H9 (cell line): Measurements from ENCODE around the gene ODC1. TPM values are rescaled to one million over a fixed set of nuclear protein-coding genes. Genes with fewer than 3 reads are reported as not detected.

Experiments used
- DNase-seq: peaks from one replicate; pipeline ENCODE4 v3.0.0-alpha.2; 2017
- H2AFZ ChIP-seq: one replicate; pipeline ENCODE4 v1.6.1; 2013; ENCODE audit warnings: mild to moderate bottlenecking, low read length, control low read depth, moderate library complexity
- H2AK5ac ChIP-seq: 2 replicates; pipeline ENCODE4 v1.6.1; 2013; ENCODE audit warnings: low read length, control low read depth, mixed read lengths; ENCODE audit not compliant: insufficient read length
- H2BK120ac ChIP-seq: one replicate; pipeline ENCODE4 v1.6.1; 2013; ENCODE audit warnings: low read depth, mild to moderate bottlenecking, low read length, control low read depth, inconsistent platforms; ENCODE audit not compliant: poor library complexity, severe bottlenecking
- H2BK12ac ChIP-seq: 2 replicates; pipeline ENCODE4 v1.6.1; 2013; ENCODE audit warnings: low read length, control low read depth, mixed read lengths, low read depth; ENCODE audit not compliant: insufficient read length
- H2BK15ac ChIP-seq: 2 replicates; pipeline ENCODE4 v1.6.1; 2013; ENCODE audit warnings: low read depth, low read length, control low read depth
- H2BK20ac ChIP-seq: one replicate; pipeline ENCODE4 v1.6.1; 2013; ENCODE audit warnings: low read depth, mild to moderate bottlenecking, low read length, control low read depth, inconsistent platforms; ENCODE audit not compliant: poor library complexity, severe bottlenecking
- H2BK5ac ChIP-seq: 2 replicates; pipeline ENCODE4 v1.6.1; 2013; ENCODE audit warnings: low read length, control low read depth, mixed read lengths; ENCODE audit not compliant: insufficient read length
- H3K14ac ChIP-seq: 2 replicates; pipeline ENCODE4 v1.6.1; 2013; ENCODE audit warnings: low read length, control low read depth; ENCODE audit not compliant: insufficient read depth
- H3K18ac ChIP-seq: 2 replicates; pipeline ENCODE4 v1.6.1; 2013; ENCODE audit warnings: low read depth, mild to moderate bottlenecking, mixed read lengths, low read length, control low read depth; ENCODE audit not compliant: insufficient read length
- H3K23ac ChIP-seq: 2 replicates; pipeline ENCODE4 v1.6.1; 2013; ENCODE audit warnings: low read length, control low read depth, mixed read lengths, low read depth; ENCODE audit not compliant: insufficient read length
- H3K23me2 ChIP-seq: 2 replicates; pipeline ENCODE4 v1.6.1; 2013; ENCODE audit warnings: low read depth, mild to moderate bottlenecking, mixed read lengths, low read length, control low read depth; ENCODE audit not compliant: insufficient read length, poor library complexity, severe bottlenecking
- H3K27ac ChIP-seq: 2 replicates; pipeline ENCODE4 v1.5.1; 2013; ENCODE audit warnings: low read length, control low read depth, mixed read lengths, low read depth; ENCODE audit not compliant: insufficient read length
- H3K27me3 ChIP-seq: 2 replicates; pipeline ENCODE4 v1.6.1; 2013; ENCODE audit warnings: low read length, control low read depth, inconsistent platforms; ENCODE audit not compliant: insufficient read depth
- H3K4ac ChIP-seq: 2 replicates; pipeline ENCODE4 v1.6.1; 2013; ENCODE audit warnings: low read depth, mild to moderate bottlenecking, control low read depth, inconsistent platforms, low read length, moderate library complexity
- H3K4me1 ChIP-seq: 2 replicates; pipeline ENCODE4 v1.6.1; 2013; ENCODE audit warnings: low read length, control low read depth, inconsistent platforms; ENCODE audit not compliant: insufficient read depth
- H3K4me2 ChIP-seq: 2 replicates; pipeline ENCODE4 v1.6.1; 2013; ENCODE audit warnings: low read length, control low read depth, mixed read lengths; ENCODE audit not compliant: insufficient read length, insufficient read depth
- H3K56ac ChIP-seq: 2 replicates; pipeline ENCODE4 v1.6.1; 2013; ENCODE audit warnings: low read depth, mild to moderate bottlenecking, mixed read lengths, low read length, control low read depth; ENCODE audit not compliant: insufficient read length
- H3K79me1 ChIP-seq: 2 replicates; pipeline ENCODE4 v1.6.1; 2013; ENCODE audit warnings: low read depth, mild to moderate bottlenecking, moderate library complexity, low read length, control low read depth, inconsistent platforms; ENCODE audit not compliant: insufficient read depth, poor library complexity, severe bottlenecking
- H3K79me2 ChIP-seq: 2 replicates; pipeline ENCODE4 v1.6.1; 2013; ENCODE audit warnings: low read length, control low read depth, inconsistent platforms; ENCODE audit not compliant: insufficient read depth
- H3K9ac ChIP-seq: 2 replicates; pipeline ENCODE4 v1.6.1; 2013; ENCODE audit warnings: low read length, control low read depth, mixed read lengths; ENCODE audit not compliant: insufficient read length; ENCODE audit errors: extremely low read depth
- H3K9me3 ChIP-seq: one replicate; pipeline ENCODE4 v1.6.1; 2013; ENCODE audit warnings: low read depth, low read length, inconsistent platforms; ENCODE audit not compliant: control insufficient read depth
- H3T11ph ChIP-seq: one replicate; pipeline ENCODE4 v1.6.1; 2013; ENCODE audit warnings: mild to moderate bottlenecking, low read length, control low read depth, inconsistent platforms
- H4K20me1 ChIP-seq: one replicate; pipeline ENCODE4 v1.6.1; 2013; ENCODE audit not compliant: control insufficient read depth, insufficient read length, insufficient read depth
- H4K5ac ChIP-seq: 2 replicates; pipeline ENCODE4 v1.6.1; 2013; ENCODE audit warnings: low read depth, mild to moderate bottlenecking, mixed read lengths, low read length, control low read depth; ENCODE audit not compliant: insufficient read length
- H4K8ac ChIP-seq: replicated peaks from 2 replicates; pipeline ENCODE4 v1.6.1; 2013; ENCODE audit warnings: low read length, control low read depth, mixed read lengths, low read depth; ENCODE audit not compliant: insufficient read length
- H4K91ac ChIP-seq: 2 replicates; pipeline ENCODE4 v1.6.1; 2013; ENCODE audit warnings: low read depth, mild to moderate bottlenecking, moderate library complexity, mixed read lengths, low read length, control low read depth; ENCODE audit not compliant: insufficient read length
- H3K27ac Mint-ChIP-seq, 3 experiments: 2 replicates in 2 of 3; 3 replicates in 1 of 3; pipeline ENCODE4 v1.8.0; 2020 to 2021; ENCODE audit warnings: mixed read lengths in 3 of 3, mild to moderate bottlenecking in 1 of 3, moderate library complexity in 1 of 3
- H3K27me3 Mint-ChIP-seq: 2 replicates; pipeline ENCODE4 v1.8.0; 2021; ENCODE audit warnings: low read depth, mild to moderate bottlenecking, moderate library complexity, mixed read lengths
- H3K36me3 Mint-ChIP-seq, 3 experiments: 2 replicates in 2 of 3; 3 replicates in 1 of 3; pipeline ENCODE4 v1.8.0; 2020 to 2021; ENCODE audit warnings: low read depth in 3 of 3, mixed read lengths in 3 of 3; ENCODE audit not compliant: insufficient read depth in 1 of 3
- H3K4me1 Mint-ChIP-seq, 2 experiments: 2 replicates each; pipeline ENCODE4 v1.8.0; 2020; ENCODE audit warnings: mixed read lengths in 2 of 2
- H3K4me3 Mint-ChIP-seq, 2 experiments: 2 replicates in 1 of 2; 3 replicates in 1 of 2; pipeline ENCODE4 v1.8.0; 2020 to 2021; ENCODE audit warnings: mild to moderate bottlenecking in 2 of 2, mixed read lengths in 2 of 2, moderate library complexity in 1 of 2
- H3K9me3 Mint-ChIP-seq, 2 experiments: 2 replicates in 1 of 2; 3 replicates in 1 of 2; pipeline ENCODE4 v1.8.0; 2020; ENCODE audit warnings: mild to moderate bottlenecking in 2 of 2, mixed read lengths in 2 of 2, moderate library complexity in 1 of 2
- CTCF ChIP-seq: fragments of 200-600 bp; sonication (generic); conservative IDR thresholded peaks from 3 replicates; pipeline ENCODE4 v1.8.0; 2021; ENCODE audit warnings: antibody characterized with exemption, mild to moderate bottlenecking
- WGBS: extraction: QIAGEN DNeasy Blood & Tissue Kit; methylation state at CpG from one replicate; pipeline ENCODE4 v1.1.7; 2013; ENCODE audit warnings: missing lambda C conversion rate, low lambda C conversion rate, mixed read lengths; ENCODE audit not compliant: insufficient read length; ENCODE audit errors: extremely low coverage; 5-methylcytosine and 5-hydroxymethylcytosine counted together
- total RNA-seq: library from RNA; stranded (reverse); gene quantifications from 2 replicates; pipeline ENCODE4 v1.2.1, GENCODE V29; 2021

The ODC1 gene
- total RNA-seq, 1 experiment from 2014 or later: 48.3 TPM

- H4K8ac ChIP-seq: no peak overlapping the region
- WGBS: no CpG with 5 or more reads among the region's 6 CpGs
- no peak for DNase-seq
- H3K9me3 ChIP-seq: no peaks in the 10 kb centered on the region
- Mint-ChIP-seq H3K9me3 (no peaks in the 10 kb centered on the region), H3K4me3 (no peak overlapping the region), H3K36me3 (peaks cover 36 to 52% (median 50%) of the 10 kb centered on the region in 3 experiments; a peak in 6 of 7 replicates), H3K27ac (no peak overlapping the region), H3K27me3 (no peaks in the 10 kb centered on the region), H3K4me1 (no peaks in the 10 kb centered on the region)
- no peak overlapping the region for H2AFZ ChIP-seq
- no peaks in the 10 kb centered on the region for H3K79me2 ChIP-seq
- H2AK5ac ChIP-seq: no peak overlapping the region
- H3K4me1 ChIP-seq: no peaks in the 10 kb centered on the region
- no peak overlapping the region for H2BK20ac ChIP-seq
- H4K5ac ChIP-seq: no peak overlapping the region
- H3K4me2 ChIP-seq: no peak overlapping the region
- H3K56ac ChIP-seq: no peak overlapping the region
- H3K23ac ChIP-seq: no peak overlapping the region
- no peak overlapping the region for H3K9ac ChIP-seq
- H3K27ac ChIP-seq: no peak overlapping the region
- H2BK15ac ChIP-seq: no peak overlapping the region
- no peaks in the 10 kb centered on the region for H3K27me3 ChIP-seq
- no peak overlapping the region for H3K14ac ChIP-seq
- no peak overlapping the region for H3K18ac ChIP-seq
- H4K91ac ChIP-seq: no peak overlapping the region
- no peak overlapping the region for H3K4ac ChIP-seq
- H4K20me1 ChIP-seq: no peaks in the 10 kb centered on the region
- no peak overlapping the region for H2BK5ac ChIP-seq
- H3K79me1 ChIP-seq: no peaks in the 10 kb centered on the region
- H3T11ph ChIP-seq: no peak overlapping the region
- TF ChIP-seq CTCF: no peak
- no peak overlapping the region for H2BK12ac ChIP-seq
- H2BK120ac ChIP-seq: no peak overlapping the region
- no peaks in the 10 kb centered on the region for H3K23me2 ChIP-seq
Observed at GRCh38 chr2:10440736-10441135, 7.4 kb downstream of the ODC1 start.
